ENCODE results near the gene MRPL2.
A peak's percentile ranks its signal among the peaks of the same experiment; 100 is the strongest.

The MRPL2 gene

GRCh38 chr6:43021270-43022047 is 37.8 kb downstream of the MRPL2 start, which contains the start of gene RRP36:
Gene RRP36, plus strand, starts transcription at chr6:43021623. Its CDS starts 32 bp downstream, at chr6:43021655.
- DNase-seq (ENCODE audit: low read depth in 2 of 2), result peak; percentile 58 to 69

DNA sequence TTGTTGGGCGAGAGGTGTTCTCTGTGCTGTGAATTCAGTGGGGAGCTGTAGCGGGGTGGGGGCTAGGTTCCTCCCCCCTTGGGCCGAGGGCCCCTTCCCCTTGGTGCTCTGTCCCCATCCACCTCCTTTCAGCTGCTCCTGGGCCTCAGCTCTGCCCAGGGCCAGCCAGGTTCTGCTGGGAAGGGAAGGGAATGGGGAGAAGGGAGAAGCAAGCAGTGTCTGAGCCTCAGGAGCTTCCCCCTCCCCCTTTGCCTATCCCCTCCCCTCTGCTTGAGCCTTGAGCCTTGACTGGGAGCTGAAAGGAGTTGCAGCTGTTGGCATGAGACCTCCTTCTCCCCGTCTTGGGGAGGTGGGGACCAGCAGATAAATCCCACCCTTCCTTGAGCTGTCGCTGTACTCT is 38.4 kb downstream of the MRPL2 start:
- DNase-seq (ENCODE audit: low read depth in 2 of 2), result no peak

DNA sequence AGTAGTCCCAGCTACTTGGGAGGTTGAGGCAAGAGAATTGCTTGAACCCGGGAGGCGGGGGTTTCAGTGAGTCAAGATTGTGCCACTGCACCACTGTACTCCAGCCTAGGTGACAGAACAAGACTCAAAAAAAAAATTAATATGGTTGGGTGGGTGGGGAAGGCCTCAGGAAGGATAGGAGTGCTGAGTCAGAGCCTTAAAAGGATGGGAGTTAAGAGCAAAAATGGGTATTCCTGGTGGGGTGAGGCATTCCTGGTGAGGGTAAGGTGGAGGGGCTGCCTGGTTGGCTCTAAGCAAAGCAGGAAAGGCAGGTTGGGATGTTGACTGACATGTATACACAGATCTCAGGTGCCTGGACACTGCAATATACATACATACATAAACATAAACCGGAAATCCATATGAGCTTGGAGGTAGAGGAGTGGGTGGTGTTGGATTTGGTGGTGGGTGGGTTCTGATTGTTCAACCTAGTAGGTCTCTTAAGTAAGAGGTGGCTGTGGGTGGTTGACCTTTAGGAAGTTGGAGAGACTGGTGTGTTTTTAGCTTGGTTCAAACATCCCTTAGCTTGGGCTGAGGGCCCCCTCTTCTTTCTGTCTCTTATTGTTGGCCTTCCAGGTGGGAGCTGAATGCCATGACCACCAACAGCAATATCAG is 39.1 kb downstream of the MRPL2 start:
- DNase-seq (ENCODE audit: low read depth in 2 of 2), result no peak

GRCh38 chr6:43019152-43019551 is 40.1 kb downstream of the MRPL2 start:
- DNase-seq (ENCODE audit: low read depth in 2 of 2), result no peak

DNA sequence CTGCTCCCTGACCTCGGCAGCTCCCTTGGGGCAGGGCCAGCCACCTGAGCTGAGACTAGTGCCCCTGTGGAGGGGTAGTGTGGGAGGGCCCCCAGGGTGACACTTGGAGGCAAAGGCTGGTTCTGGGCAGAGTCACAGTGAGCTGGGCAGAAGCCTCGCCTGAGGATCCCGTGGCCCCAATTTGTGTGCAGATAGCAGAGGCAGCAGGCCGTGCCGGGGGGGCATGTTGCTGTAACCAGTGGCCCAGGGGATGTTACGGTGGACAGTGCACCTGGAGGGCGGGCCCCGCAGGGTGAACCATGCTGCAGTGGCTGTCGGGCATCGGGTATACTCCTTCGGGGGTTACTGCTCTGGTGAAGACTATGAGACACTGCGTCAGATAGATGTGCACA is 42.3 kb downstream of the MRPL2 start:
- no peak for DNase-seq (ENCODE audit: low read depth in 2 of 2)

DNA sequence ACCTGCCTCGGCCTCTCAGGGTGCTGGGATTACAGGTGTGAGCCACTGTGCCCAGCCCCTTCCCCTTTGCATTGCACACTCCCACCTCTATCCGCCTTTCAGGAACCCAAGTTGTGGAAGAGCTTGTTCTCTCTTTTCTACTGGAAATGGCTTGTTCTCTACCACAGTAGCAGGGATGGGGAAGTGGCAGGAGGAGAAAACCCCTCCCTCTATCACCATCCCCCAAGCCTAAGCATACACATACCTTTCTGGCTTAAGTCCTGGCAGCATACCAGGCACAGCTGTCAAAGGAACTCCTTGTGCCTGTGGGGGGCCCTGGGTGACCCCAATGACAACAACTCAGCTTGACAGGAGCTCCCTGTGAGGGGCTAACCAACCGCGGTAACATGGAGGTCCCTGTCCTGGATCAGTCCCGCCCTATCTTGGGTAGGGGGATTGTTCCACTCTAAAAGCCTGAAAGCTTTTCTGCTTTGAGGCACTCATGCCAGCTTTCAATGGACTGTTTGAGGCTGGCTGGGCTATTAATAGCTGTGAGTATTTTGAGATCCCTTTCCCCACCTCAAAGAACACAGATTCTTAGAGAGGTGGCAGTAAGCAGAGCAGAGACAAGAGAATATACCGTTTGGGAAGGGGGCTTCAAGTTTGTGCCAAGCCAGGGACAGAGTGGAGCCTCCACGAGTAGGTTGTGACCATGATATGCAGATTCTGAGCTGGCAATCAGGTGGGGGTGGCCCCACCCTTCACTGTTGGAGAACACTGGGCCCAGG is 42.9 kb downstream of the MRPL2 start:
- DNase-seq (ENCODE audit: low read depth in 2 of 2), result no peak

DNA sequence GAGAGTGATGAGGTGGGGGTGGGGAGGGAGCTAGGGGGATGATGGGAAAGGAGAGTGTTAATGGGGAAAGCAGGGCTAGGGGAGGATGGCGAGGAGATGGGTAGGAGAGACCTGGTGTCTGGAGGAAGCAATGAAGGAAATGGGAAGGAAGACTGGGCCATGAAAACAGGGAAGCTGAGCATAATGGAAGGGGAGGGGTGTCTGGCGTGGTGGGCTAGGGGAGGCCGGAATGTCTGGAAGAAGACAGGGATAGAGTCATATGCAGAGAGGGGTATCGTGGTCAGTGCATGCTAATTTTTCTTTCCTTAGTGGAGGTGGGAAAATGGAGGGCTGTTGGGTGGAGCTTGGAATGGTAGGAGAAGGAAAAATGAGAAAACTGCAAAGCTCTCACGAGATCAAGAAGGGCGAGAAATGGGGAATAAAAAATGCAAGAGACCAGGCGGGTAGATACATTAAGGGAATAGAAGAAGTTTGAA is 44.8 kb downstream of the MRPL2 start:
- DNase-seq (ENCODE audit: low read depth in 2 of 2), result no peak

GRCh38 chr6:43013843-43014433 is 45.3 kb downstream of the MRPL2 start, which contains the start of the genes KLHDC3 and MEA1:
Gene KLHDC3, plus strand, starts transcription at chr6:43014249. Its CDS starts 2,944 bp downstream, at chr6:43017193.
Gene MEA1, minus strand, starts transcription at chr6:43013946. Its CDS starts 133 bp downstream, at chr6:43013813.
- DNase-seq (ENCODE audit: low read depth in 2 of 2), result peak; percentile 99

DNA sequence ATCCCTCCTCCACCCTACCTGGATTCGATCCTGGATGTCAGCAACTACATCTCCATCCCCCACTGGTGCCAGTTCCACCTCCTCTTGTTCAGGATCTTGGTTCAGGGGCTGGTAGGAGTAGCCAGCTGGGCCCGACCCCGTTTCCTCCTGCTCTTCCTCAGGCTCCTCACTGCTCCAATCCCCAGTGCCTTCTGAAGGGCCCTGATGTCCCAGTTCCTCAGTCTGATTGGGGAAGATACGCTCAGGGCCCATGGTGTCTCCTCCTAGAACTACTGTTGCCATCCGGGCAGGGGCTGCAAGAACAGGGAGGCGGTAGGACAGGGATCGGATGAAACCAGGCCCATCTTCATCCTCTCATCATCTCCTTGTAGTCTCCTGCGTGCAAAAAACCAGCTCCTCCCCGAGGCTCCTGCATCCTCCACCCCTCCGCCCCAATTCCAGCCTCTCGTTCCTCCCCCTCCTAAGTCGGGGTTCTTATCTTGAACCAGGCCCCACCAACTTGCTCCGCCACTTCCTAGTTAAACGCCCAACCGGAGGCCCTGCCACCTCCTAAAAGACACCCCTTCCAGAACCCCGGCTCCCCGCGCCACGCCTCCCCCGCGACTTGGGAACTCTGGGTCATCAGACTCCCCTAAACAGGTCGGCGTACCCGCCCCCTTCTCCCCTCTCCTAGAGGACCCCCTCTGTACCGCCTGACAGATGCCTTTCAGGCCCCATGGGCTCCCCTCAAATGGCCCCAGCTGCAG is 46.0 kb downstream of the MRPL2 start:
- no peak for DNase-seq (ENCODE audit: low read depth in 2 of 2)

GRCh38 chr6:43012364-43012763 is 46.9 kb downstream of the MRPL2 start:
- DNase-seq (ENCODE audit: low read depth in 2 of 2), result no peak

DNA sequence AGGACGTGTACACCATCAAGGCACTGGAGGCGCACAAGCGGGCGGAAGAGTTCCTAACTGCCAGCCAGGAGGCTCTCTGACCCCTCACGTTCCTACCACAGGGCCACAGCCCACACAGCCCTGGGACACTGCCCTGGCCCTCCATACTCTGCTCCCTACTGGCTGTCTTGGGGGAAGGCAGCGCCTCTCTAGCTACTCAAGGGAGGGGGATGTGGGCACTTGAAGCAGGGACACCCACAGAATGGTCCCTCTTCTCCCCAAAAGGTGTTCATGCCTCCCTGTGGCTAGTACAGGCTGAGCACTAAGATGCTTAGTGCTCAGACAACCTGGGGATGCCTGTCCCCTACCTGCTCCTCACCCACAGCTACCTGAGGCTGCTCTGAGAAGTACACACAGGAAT is 48.0 kb downstream of the MRPL2 start:
- no peak for DNase-seq (ENCODE audit: low read depth in 2 of 2)

DNA sequence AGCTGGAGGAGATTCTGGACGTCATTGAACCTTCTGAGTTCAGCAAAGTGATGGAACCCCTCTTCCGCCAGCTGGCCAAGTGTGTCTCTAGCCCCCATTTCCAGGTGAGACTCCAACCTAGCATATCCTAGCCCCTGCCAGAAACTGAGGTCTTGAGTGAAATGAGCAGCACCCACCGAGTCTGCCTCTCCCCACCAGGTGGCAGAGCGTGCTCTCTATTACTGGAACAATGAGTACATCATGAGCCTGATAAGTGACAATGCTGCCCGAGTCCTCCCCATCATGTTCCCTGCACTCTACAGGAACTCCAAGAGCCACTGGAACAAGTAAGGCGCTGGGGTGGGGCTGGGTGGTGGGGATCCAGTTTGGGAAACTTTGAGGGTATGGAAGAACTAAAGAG is 50.1 kb downstream of the MRPL2 start:
- no peak for DNase-seq (ENCODE audit: low read depth in 2 of 2)

DNA sequence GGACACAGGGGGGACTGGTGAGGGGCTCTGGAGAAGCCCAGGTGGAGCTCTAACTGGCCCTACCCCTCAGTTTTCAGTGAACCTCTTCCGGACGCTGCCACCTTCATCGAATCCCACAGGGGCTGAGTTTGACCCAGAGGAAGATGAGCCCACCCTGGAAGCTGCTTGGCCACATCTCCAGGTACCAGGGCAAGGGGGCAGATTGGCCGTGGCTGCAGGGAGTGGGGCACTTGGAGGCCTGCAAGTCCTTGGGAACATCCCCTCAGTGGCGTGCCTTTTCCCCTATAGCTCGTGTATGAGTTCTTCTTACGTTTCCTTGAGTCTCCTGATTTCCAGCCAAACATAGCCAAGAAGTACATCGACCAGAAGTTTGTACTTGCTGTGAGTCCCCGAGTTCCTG is 52.1 kb downstream of the MRPL2 start:
- no peak for DNase-seq (ENCODE audit: low read depth in 2 of 2)

DNA sequence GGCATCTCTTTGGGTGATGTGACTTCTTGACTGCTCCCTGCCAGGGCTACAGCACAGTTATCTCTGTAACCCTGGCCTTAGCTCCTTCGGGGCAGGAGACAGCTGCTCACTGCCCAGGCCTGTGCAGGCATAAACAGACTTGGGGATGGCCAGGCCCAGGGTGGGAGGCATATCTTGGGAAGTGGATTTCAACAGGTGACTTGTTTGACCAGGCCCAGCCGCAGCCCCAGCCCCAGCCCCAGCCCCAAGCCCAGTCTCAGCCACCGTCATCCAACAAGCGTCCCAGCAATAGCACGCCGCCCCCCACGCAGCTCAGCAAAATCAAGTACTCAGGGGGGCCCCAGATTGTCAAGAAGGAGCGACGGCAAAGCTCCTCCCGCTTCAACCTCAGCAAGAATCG is 53.0 kb downstream of the MRPL2 start:
- no peak for DNase-seq (ENCODE audit: low read depth in 2 of 2)

DNA sequence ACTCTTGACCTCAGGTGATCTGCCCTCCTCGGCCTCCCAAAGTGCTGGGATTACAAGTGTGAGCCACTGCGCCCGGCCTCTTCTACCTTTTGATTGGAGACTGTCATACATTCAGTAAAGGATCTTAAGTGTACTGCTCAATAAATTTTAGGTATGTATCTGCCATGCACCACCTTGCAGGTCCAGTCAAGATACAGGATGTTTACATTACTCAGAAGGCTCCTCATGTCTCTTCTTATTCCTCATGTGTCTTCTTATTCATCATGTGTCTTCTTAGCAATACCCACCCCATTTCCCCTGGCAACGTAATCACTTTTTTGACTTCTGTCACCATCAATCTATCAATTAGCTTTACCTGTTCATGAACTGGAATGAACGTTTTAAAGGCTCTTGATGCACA is 53.4 kb downstream of the MRPL2 start:
- no peak for DNase-seq (ENCODE audit: low read depth in 2 of 2)
